Testis (tissue), 3 donors: ENCODE results near the gene CCNG2. TPM values are rescaled to one million over a fixed set of nuclear protein-coding genes. Genes with fewer than 3 reads are reported as not detected.

Source experiments
- DNase-seq: peaks from one replicate; pipeline ENCODE4 v3.0.0-alpha.2; 2019
- H3K27ac ChIP-seq, 2 donors: fragments of 200-600 bp; sonication (generic); one replicate each; pipeline ENCODE4 v1.5.1; 2019
- H3K27me3 ChIP-seq: fragments of 200-600 bp; sonication (generic); one replicate; pipeline ENCODE4 v1.5.1; 2019
- H3K36me3 ChIP-seq: fragments of 200-600 bp; sonication (generic); one replicate; pipeline ENCODE4 v1.5.1; 2017; ENCODE audit warnings: low read depth; ENCODE audit errors: missing control alignments
- H3K4me1 ChIP-seq: fragments of 200-600 bp; sonication (generic); one replicate; pipeline ENCODE4 v1.5.1; 2019
- H3K4me3 ChIP-seq, 2 donors: fragments of 200-600 bp; sonication (generic); one replicate each; pipeline ENCODE4 v1.5.1; 2017 to 2019
- H3K9me3 ChIP-seq: fragments of 200-600 bp; sonication (generic); one replicate; pipeline ENCODE4 v1.5.1; 2017
- CTCF ChIP-seq, 3 experiments: fragments of 450-650 bp in 2 of 3; fragments of 200-600 bp in 1 of 3; sonication (generic) in 1 of 3; IDR thresholded peaks; one replicate each; pipeline ENCODE4 v1.5.1; 2016 to 2019; ENCODE audit warnings: antibody characterized with exemption in 3 of 3, mild to moderate bottlenecking in 2 of 3, moderate library complexity in 1 of 3
- POLR2A ChIP-seq: fragments of 450-650 bp; IDR thresholded peaks from one replicate; pipeline ENCODE4 v1.6.1; 2017; ENCODE audit warnings: antibody characterized with exemption, mild to moderate bottlenecking, moderate library complexity
- WGBS, 2 donors: methylation state at CpG; one replicate each; pipeline ENCODE4 v1.1.5; 2018; 5-methylcytosine and 5-hydroxymethylcytosine counted together
- intact Hi-C: fragments of 100-400 bp; cut with DNase I; formaldehyde crosslinking; loops from one replicate; pipeline ENCODE4 v1.15.1; 2023; ENCODE audit warnings: low total_unique reads
- polyA plus RNA-seq: library from polyadenylated mRNA; stranded (reverse); fragments of 350-450 nt; fragmentation: Illumina TruSeq; extraction: RNeasy Lipid Tissue Mini Kit (QIAGEN cat#74804); gene quantifications from one replicate; pipeline ENCODE4 v1.2.3, GENCODE V29; 2014; ENCODE audit warnings: low read depth, low replicate concordance; ENCODE audit not compliant: insufficient read depth
- small RNA-seq, 2 donors: library from RNA; depleted of rRNA; stranded (forward); fragments of <200 nt; gene quantifications; one replicate each; pipeline ENCODE3, GENCODE V24; 2016
- total RNA-seq, 2 donors: library from RNA; depleted of rRNA; stranded (reverse); fragments of >200 nt; gene quantifications; one replicate each; pipeline ENCODE4 v1.2.3, GENCODE V29; 2016

Gene CCNG2
- total and polyA plus RNA-seq, 3 donors from 2014 or later: 14.4 to 20.8 (median 19.5) TPM

- intact Hi-C loops: no loop called here
- H3K27ac ChIP-seq: no peak overlapping the region
- WGBS, 2 donors: 80 to 91% methylated on average over 2 of the region's 2 CpGs
- H3K4me1 ChIP-seq: no peaks in the 10 kb centered on the region
- TF ChIP-seq POLR2A: no peak
- no peak for TF ChIP-seq CTCF (IDR thresholded peaks at IDR 0.05)
- H3K27me3 ChIP-seq: no peaks in the 10 kb centered on the region
- no peak for DNase-seq
- no peak overlapping the region for H3K4me3 ChIP-seq
- no peaks in the 10 kb centered on the region for H3K36me3 ChIP-seq
- no peaks in the 10 kb centered on the region for H3K9me3 ChIP-seq
Observed at GRCh38 chr4:77219266-77219665, 62.3 kb downstream of the CCNG2 start.

Small RNA genes within 50 kb of the gene (small RNA-seq; reads per million reads assigned to genes)
- 0 reads per million in 2 donors for gene RNU6-1187P

Other genes starting within 250 kb of the CCNG2 start
- gene SEPTIN11, start 207.5 kb upstream of the CCNG2 start, total RNA-seq: 10 to 100 TPM; 21.2 to 22.8 TPM
- gene SEPTIN11, start 207.5 kb upstream of the CCNG2 start, polyA plus RNA-seq: 15.5 TPM
- gene CCNI, start 81.2 kb upstream of the CCNG2 start, total RNA-seq: 100 to 1,000 TPM; 261 to 288 TPM
- gene CCNI, start 81.2 kb upstream of the CCNG2 start, polyA plus RNA-seq: 259 TPM